GM12891 (cell line): ENCODE results near the gene PARP9.
A peak's percentile ranks its signal among the peaks of the same experiment; 100 is the strongest.

Source experiments
- PAX5 ChIP-seq: IDR thresholded peaks from 2 replicates; pipeline ENCODE4 v1.6.1; 2011; ENCODE audit warnings: low read length, moderate library complexity, mild to moderate bottlenecking; ENCODE audit not compliant: insufficient read depth, severe bottlenecking
- POLR2A ChIP-seq: IDR thresholded peaks from 2 replicates; pipeline ENCODE4 v1.6.1; 2011; ENCODE audit warnings: low read depth, low read length, control low read depth
- POLR2AphosphoS5 ChIP-seq: IDR thresholded peaks from 2 replicates; pipeline ENCODE4 v1.6.1; 2011; ENCODE audit warnings: low read depth, low read length, control low read depth
- SPI1 ChIP-seq: IDR thresholded peaks from 2 replicates; pipeline ENCODE4 v1.6.1; 2011; ENCODE audit warnings: low read depth, low read length, control low read depth
- TAF1 ChIP-seq: IDR thresholded peaks from 2 replicates; pipeline ENCODE4 v1.6.1; 2011; ENCODE audit warnings: low read depth, low read length, control low read depth

DNA sequence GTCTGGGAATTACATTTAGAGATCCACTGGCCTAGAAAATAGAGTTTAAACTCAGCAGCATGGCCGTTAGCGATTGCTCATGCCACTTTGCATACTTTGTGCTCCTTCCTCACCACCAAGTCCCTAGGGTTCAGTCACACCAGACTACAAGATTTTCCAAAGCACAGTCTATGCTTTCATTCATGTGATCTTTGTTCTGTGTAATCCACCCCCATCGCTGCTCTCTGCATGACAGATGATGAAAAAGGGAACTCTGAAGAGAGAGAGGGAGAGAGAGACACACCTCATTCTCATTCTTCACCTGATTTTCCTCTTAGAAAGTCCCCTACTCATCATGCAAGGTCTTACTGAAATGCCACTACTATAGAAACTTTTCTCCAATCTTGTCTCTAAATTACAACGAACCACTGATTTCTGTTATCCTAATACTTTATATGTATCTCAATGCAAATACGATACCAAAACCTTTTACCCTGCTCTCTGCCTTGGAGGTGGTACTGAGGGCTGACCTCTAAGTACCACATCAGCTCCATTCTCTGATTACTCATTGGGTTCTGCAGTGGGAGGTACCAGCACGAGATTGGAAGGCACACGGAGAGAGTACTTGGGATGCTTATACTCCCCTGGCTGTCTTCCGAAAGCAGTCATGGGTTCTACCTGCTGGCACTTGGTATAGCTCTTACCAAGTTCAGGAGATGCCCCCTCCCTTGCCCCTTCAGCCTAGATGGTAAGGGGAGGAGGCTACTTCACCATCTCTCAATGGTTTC is 12.3 kb upstream of the PARP9 start:
- peak; percentile 70 for TF ChIP-seq POLR2A
- TF ChIP-seq SPI1: peak; percentile 95
- no peak for TF ChIP-seq TAF1
- TF ChIP-seq POLR2AphosphoS5: peak; percentile 42; the same call in 1 of the 2 replicates
- TF ChIP-seq PAX5: no peak
